Spleen (tissue), 11 donors: Measurements from ENCODE around the gene CYP3A5. TPM values are rescaled to one million over a fixed set of nuclear protein-coding genes. Genes with fewer than 3 reads are reported as not detected.
"Not testable (repeated sequence)": the region's sequence is repeated elsewhere in the genome, so short reads cannot be mapped to it uniquely, and the experiment has no call there.

Source experiments
- DNase-seq: peaks from one replicate; pipeline ENCODE4 v3.0.0-alpha.2; 2020
- H3K27ac ChIP-seq, 8 donors: fragments of 200-600 bp; sonication (generic) in 7 of 8; 1 replicate in 4 of 8; 2 replicates in 4 of 8; pipeline versions ENCODE4 v1.5.0 to v1.8.0; 2016 to 2021; ENCODE audit warnings: inconsistent platforms in 4 of 8, mild to moderate bottlenecking in 4 of 8, moderate library complexity in 1 of 8
- H3K27me3 ChIP-seq, 7 donors: fragments of 200-600 bp; sonication (generic) in 6 of 7; replicated peaks in 1 of 7; 1 replicate in 4 of 7; 2 replicates in 3 of 7; pipeline versions ENCODE4 v1.5.0 to v1.8.0; 2016 to 2021; ENCODE audit warnings: inconsistent platforms in 3 of 7, mild to moderate bottlenecking in 1 of 7
- H3K36me3 ChIP-seq, 6 donors: fragments of 200-600 bp; sonication (generic) in 5 of 6; 1 replicate in 4 of 6; 2 replicates in 2 of 6; pipeline versions ENCODE4 v1.5.0 to v1.8.0; 2016 to 2021; ENCODE audit warnings: inconsistent platforms in 2 of 6
- H3K4me1 ChIP-seq, 6 donors: fragments of 200-600 bp; sonication (generic) in 5 of 6; 1 replicate in 3 of 6; 2 replicates in 3 of 6; pipeline versions ENCODE4 v1.5.0 to v1.8.0; 2016 to 2021; ENCODE audit warnings: inconsistent platforms in 3 of 6
- H3K4me3 ChIP-seq, 8 donors: fragments of 200-600 bp; sonication (generic) in 7 of 8; 1 replicate in 4 of 8; 2 replicates in 4 of 8; pipeline versions ENCODE4 v1.5.0 to v1.8.0; 2016 to 2021; ENCODE audit warnings: inconsistent platforms in 4 of 8, mild to moderate bottlenecking in 4 of 8, moderate library complexity in 2 of 8
- H3K9me3 ChIP-seq, 8 donors: fragments of 200-600 bp; sonication (generic) in 7 of 8; 1 replicate in 4 of 8; 2 replicates in 4 of 8; pipeline versions ENCODE4 v1.5.0 to v1.8.0; 2016 to 2021; ENCODE audit warnings: inconsistent platforms in 4 of 8
- CTCF ChIP-seq, 11 experiments: fragments of 200-600 bp in 7 of 11; fragments of 450-650 bp in 4 of 11; sonication (generic) in 4 of 11; IDR thresholded peaks in 8 of 11; conservative IDR thresholded peaks in 3 of 11; 1 replicate in 7 of 11; 2 replicates in 4 of 11; pipeline versions ENCODE4 v1.4.0 to v1.8.0; 2016 to 2021; ENCODE audit warnings: antibody characterized with exemption in 11 of 11, inconsistent platforms in 4 of 11, mild to moderate bottlenecking in 1 of 11
- POLR2A ChIP-seq, 3 donors: fragments of 450-650 bp; IDR thresholded peaks; one replicate each; pipeline ENCODE4 v1.5.1; 2017; ENCODE audit warnings: antibody characterized with exemption in 3 of 3, mild to moderate bottlenecking in 1 of 3
- POLR2AphosphoS5 ChIP-seq, 3 donors: sonication (generic); formaldehyde crosslinking; IDR thresholded peaks; one replicate each; pipeline ENCODE4 v1.5.1; 2017; ENCODE audit warnings: antibody characterized with exemption in 3 of 3
- WGBS, 5 donors: extraction: QIAGEN DNeasy Blood & Tissue Kit in 3 of 5; methylation state at CpG; one replicate each; pipeline versions ENCODE4 v1.1.5 to v1.1.7; 2013 to 2018; 5-methylcytosine and 5-hydroxymethylcytosine counted together
- intact Hi-C: fragments of 100-400 bp; cut with DNase I; formaldehyde crosslinking; loops from one replicate; pipeline ENCODE4 v1.15.0; 2023; ENCODE audit warnings: low total_unique reads
- polyA plus RNA-seq, 3 donors: library from polyadenylated mRNA; stranded (reverse); fragments of 200-250 nt; gene quantifications; one replicate each; pipeline ENCODE4 v1.2.1, GENCODE V29; 2013
- total RNA-seq, 7 donors: library from RNA; depleted of rRNA in 3 of 7; stranded (reverse); fragments of >200 nt in 3 of 7; fragmentation: NEBNext Ultra II Directional in 4 of 7; extraction: Animal tissue kit (Norgen Biotek cat#: 25700) in 4 of 7; gene quantifications; one replicate each; pipeline versions ENCODE4 v1.1.0 to v1.2.1, GENCODE V29; 2016 to 2021
- donor health status: healthy with polysubstance abuse.
- donor health status: DM: no; HTN: no; CAD: no; lungs with moderate emphysema.
- donor health status: DM: no; HTN: no; CAD: no.
- donor health status: Bipolar disorder and iron deficiency.
- donor health status: healthy.
- donor health status: DM: no; HTN: no; CAD: no.
- donor health status: DM: yes; HTN: yes; CAD: no.

Gene CYP3A5
- total and polyA plus RNA-seq, 10 donors: 0.09 to 0.10 TPM; not detected in 8

GRCh38 chr7:99694912-99695304 lies 15.1 kb upstream of the CYP3A5 start:
- H3K27ac ChIP-seq: no peak overlapping the region
- TF ChIP-seq CTCF (IDR thresholded peaks at IDR 0.05 in 8 of 11, conservative IDR thresholded peaks at IDR 0.05 in 3 of 11): no peak
- no peak for TF ChIP-seq POLR2A (IDR thresholded peaks at IDR 0.05)
- no peak for TF ChIP-seq POLR2AphosphoS5 (IDR thresholded peaks at IDR 0.05)
- peaks cover 0 to 17% (median 12%) of the 10 kb centered on the region in 8 donors for H3K9me3 ChIP-seq
- no peak for DNase-seq
- H3K4me3 ChIP-seq: no peak overlapping the region
- intact Hi-C loops: no loop called here
- 93 to 96% (median 94%) methylated on average over 1 of the region's 1 CpG for WGBS, 5 donors
- H3K4me1 ChIP-seq: no peaks in the 10 kb centered on the region
- no peaks in the 10 kb centered on the region for H3K36me3 ChIP-seq
- H3K27me3 ChIP-seq: no peaks in the 10 kb centered on the region

- intact Hi-C loops: no loop called here
- H3K4me1 ChIP-seq: no peaks in the 10 kb centered on the region
- H3K4me3 ChIP-seq: no peak overlapping the region
- DNase-seq: no peak
- H3K36me3 ChIP-seq: no peaks in the 10 kb centered on the region
- 85 to 90% (median 90%) methylated on average over 5 of the region's 5 CpGs for WGBS, 5 donors
- TF ChIP-seq POLR2A (IDR thresholded peaks at IDR 0.05): no peak
- peaks cover 0 to 19% (median 16%) of the 10 kb centered on the region in 8 donors for H3K9me3 ChIP-seq
- no peak overlapping the region for H3K27ac ChIP-seq
- no peaks in the 10 kb centered on the region for H3K27me3 ChIP-seq
Observed at GRCh38 chr7:99694201-99694911, 14.6 kb upstream of the CYP3A5 start.

GRCh38 chr7:99693427-99694200 lies 13.8 kb upstream of the CYP3A5 start:
- 58 to 76% (median 62%) methylated on average over 9 of the region's 9 CpGs for WGBS, 5 donors
- H3K36me3 ChIP-seq: no peaks in the 10 kb centered on the region

GRCh38 chr7:99693100-99693426 lies 13.3 kb upstream of the CYP3A5 start:
- intact Hi-C loops: no loop called here
- no peak overlapping the region for H3K27ac ChIP-seq
- peaks cover 0 to 22% (median 16%) of the 10 kb centered on the region in 8 donors for H3K9me3 ChIP-seq
- no peaks in the 10 kb centered on the region for H3K27me3 ChIP-seq
- WGBS, 5 donors: 55 to 80% (median 62%) methylated on average over 2 to 5 of the region's 5 CpGs
- no peak overlapping the region for H3K4me3 ChIP-seq
- H3K36me3 ChIP-seq: no peaks in the 10 kb centered on the region
- TF ChIP-seq POLR2AphosphoS5 (IDR thresholded peaks at IDR 0.05) (no peak), POLR2A (IDR thresholded peaks at IDR 0.05) (no peak), CTCF (IDR thresholded peaks at IDR 0.05 in 8 of 11, conservative IDR thresholded peaks at IDR 0.05 in 3 of 11) (no peak)
- H3K4me1 ChIP-seq: no peaks in the 10 kb centered on the region
- no peak for DNase-seq

More at GRCh38 chr7:99693427-99694200, 13.8 kb upstream of the CYP3A5 start:
- no peaks in the 10 kb centered on the region for H3K4me1 ChIP-seq
- H3K27me3 ChIP-seq: no peaks in the 10 kb centered on the region
- peaks cover 0 to 22% (median 16%) of the 10 kb centered on the region in 8 donors for H3K9me3 ChIP-seq
- no peak overlapping the region for H3K27ac ChIP-seq
- no peak overlapping the region for H3K4me3 ChIP-seq
- DNase-seq: no peak
- TF ChIP-seq POLR2AphosphoS5 (IDR thresholded peaks at IDR 0.05): no peak
- TF ChIP-seq CTCF (IDR thresholded peaks at IDR 0.05 in 8 of 11, conservative IDR thresholded peaks at IDR 0.05 in 3 of 11): no peak
- intact Hi-C loops: no loop called here

GRCh38 chr7:99692563-99692962 lies 12.8 kb upstream of the CYP3A5 start:
- intact Hi-C loops, DNase-seq, H3K4me1 ChIP-seq, H3K27ac ChIP-seq, H3K36me3 ChIP-seq, H3K4me3 ChIP-seq, H3K27me3 ChIP-seq: not testable (repeated sequence)
- peaks cover 0 to 22% (median 16%) of the 10 kb centered on the region in 8 donors for H3K9me3 ChIP-seq
- WGBS, 5 donors: 89 to 93% (median 92%) methylated on average over 6 of the region's 6 CpGs

GRCh38 chr7:99691658-99692057 lies 11.9 kb upstream of the CYP3A5 start:
- H3K36me3 ChIP-seq, H3K4me1 ChIP-seq, intact Hi-C loops, H3K4me3 ChIP-seq, DNase-seq, H3K27ac ChIP-seq, H3K27me3 ChIP-seq: not testable (repeated sequence)
- peaks cover 0 to 22% (median 16%) of the 10 kb centered on the region in 8 donors for H3K9me3 ChIP-seq
- 78 to 97% (median 90%) methylated on average over 1 of the region's 1 CpG for WGBS, 5 donors

- 95 to 99% (median 96%) methylated on average over 3 to 4 of the region's 4 CpGs for WGBS, 5 donors
- H3K4me1 ChIP-seq, H3K36me3 ChIP-seq, H3K4me3 ChIP-seq, H3K27me3 ChIP-seq, DNase-seq, H3K27ac ChIP-seq, intact Hi-C loops: not testable (repeated sequence)
- H3K9me3 ChIP-seq: peaks cover 0 to 22% (median 16%) of the 10 kb centered on the region in 8 donors
Observed at GRCh38 chr7:99690918-99691317, 11.1 kb upstream of the CYP3A5 start.
